C4-2B (cell line): ENCODE measurements around the gene MNT.

Experiments
- CTCF ChIP-seq: fragments of 450-650 bp; conservative IDR thresholded peaks from 2 replicates; pipeline ENCODE4 v1.5.1; 2017; ENCODE audit warnings: mild to moderate bottlenecking
- ZFX ChIP-seq: fragments of 450-650 bp; IDR thresholded peaks from 2 replicates; pipeline ENCODE4 v1.6.1; 2017

GRCh38 chr17:2427215-2427614 lies 26.4 kb upstream of the MNT start:
- TF ChIP-seq CTCF (no peak), ZFX (no peak)
